ENCODE results near the gene ASPSCR1. TPM values are rescaled to one million over a fixed set of nuclear protein-coding genes. Genes with fewer than 3 reads are reported as not detected.
A peak's percentile ranks its signal among the peaks of the same experiment; 100 is the strongest.
"Not testable (repeated sequence)": the region's sequence is repeated elsewhere in the genome, so short reads cannot be mapped to it uniquely, and the experiment has no call there.

Gene ASPSCR1
- total and polyA plus RNA-seq, 10 of the 15 experiments (the other 5 are each of a cell fraction or from before 2014, with no cell fraction given): 1.5 to 48.4 (median 25.4) TPM

DNA sequence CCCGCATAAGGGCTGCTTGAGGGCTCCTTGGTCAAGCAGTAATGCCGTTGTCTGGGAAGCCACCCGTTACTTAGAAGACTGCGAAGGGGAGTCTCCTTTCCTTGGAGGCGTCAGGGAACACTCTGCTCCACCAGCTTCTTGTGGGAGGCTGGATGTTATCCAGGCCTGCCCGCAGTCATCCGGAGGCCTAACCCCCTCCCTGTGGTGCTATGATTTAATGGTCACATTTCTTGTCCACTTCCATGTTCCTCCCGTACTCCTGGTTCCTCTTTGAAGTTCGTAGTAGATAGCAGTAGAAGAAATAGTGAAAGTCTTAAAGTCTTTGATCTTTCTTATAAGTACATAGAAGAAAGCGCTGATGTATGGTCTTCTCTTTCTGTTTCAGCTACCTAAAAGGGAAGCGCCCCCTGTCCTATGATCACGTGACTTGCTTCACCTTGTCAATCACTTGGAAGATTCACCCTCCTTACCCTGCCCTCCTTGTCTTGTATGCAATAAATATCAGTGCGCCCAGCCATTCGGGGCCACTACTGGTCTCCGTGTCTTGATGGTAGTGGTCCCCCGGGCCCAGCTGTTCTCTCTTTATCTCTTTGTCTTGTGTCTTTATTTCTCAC is 61.5 kb downstream of the ASPSCR1 start:
- POLR2A ChIA-PET: not testable (repeated sequence)

More for the DNA sequence above, 61.5 kb downstream of the ASPSCR1 start:
- H3K27me3 ChIP-seq (replicated peaks in 1 of 2; ENCODE audit: control insufficient read depth in 2 of 2, insufficient read depth in 2 of 2, low read length in 1 of 2); DNase-seq (ENCODE audit: low read depth, low spot score); ATAC-seq; H3K27ac ChIP-seq (ENCODE audit: control insufficient read depth, insufficient read depth); FAIRE-seq; H3K36me3 ChIP-seq (ENCODE audit: control insufficient read depth in 2 of 2, insufficient read depth in 2 of 2, low read length in 1 of 2); H3K9ac ChIP-seq (ENCODE audit: control insufficient read depth, insufficient read depth, low read length); H3K4me3 ChIP-seq; H3K79me2 ChIP-seq (ENCODE audit: control insufficient read depth, insufficient read depth, low read length); H3K9me3 ChIP-seq (replicated peaks; ENCODE audit: control insufficient read depth, insufficient read depth, low read length); BruUV-seq (replicated peaks); H4K20me1 ChIP-seq (ENCODE audit: control insufficient read depth, insufficient read depth); H2AFZ ChIP-seq (ENCODE audit: control insufficient read depth, low read depth, low read length); H3K4me2 ChIP-seq (ENCODE audit: control insufficient read depth, insufficient read depth): not testable (repeated sequence)
- peak; percentile 97 for TF ChIP-seq RAD51 (IDR thresholded peaks at IDR 0.05)
- peak in 1 of 2 experiments; percentile 76; a peak in 2 of 4 replicates for TF ChIP-seq BHLHE40 (IDR thresholded peaks at IDR 0.05; ENCODE audit: borderline replicate concordance in 1 of 2, low read depth in 2 of 2, low read length in 1 of 2)
- TF ChIP-seq, protein P1, sequence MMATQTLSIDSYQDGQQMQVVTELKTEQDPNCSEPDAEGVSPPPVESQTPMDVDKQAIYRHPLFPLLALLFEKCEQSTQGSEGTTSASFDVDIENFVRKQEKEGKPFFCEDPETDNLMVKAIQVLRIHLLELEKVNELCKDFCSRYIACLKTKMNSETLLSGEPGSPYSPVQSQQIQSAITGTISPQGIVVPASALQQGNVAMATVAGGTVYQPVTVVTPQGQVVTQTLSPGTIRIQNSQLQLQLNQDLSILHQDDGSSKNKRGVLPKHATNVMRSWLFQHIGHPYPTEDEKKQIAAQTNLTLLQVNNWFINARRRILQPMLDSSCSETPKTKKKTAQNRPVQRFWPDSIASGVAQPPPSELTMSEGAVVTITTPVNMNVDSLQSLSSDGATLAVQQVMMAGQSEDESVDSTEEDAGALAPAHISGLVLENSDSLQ (IDR thresholded peaks at IDR 0.05): peak; percentile 85
- TF ChIP-seq, protein P2, sequence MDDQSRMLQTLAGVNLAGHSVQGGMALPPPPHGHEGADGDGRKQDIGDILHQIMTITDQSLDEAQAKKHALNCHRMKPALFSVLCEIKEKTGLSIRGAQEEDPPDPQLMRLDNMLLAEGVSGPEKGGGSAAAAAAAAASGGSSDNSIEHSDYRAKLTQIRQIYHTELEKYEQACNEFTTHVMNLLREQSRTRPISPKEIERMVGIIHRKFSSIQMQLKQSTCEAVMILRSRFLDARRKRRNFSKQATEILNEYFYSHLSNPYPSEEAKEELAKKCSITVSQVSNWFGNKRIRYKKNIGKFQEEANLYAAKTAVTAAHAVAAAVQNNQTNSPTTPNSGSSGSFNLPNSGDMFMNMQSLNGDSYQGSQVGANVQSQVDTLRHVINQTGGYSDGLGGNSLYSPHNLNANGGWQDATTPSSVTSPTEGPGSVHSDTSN (IDR thresholded peaks at IDR 0.05; ENCODE audit: insufficient replicate concordance, low read depth, low read length): peak; percentile 71
- peak; percentile 22; the same call in 1 of the 2 replicates for TF ChIP-seq SPI1 (IDR thresholded peaks at IDR 0.05; ENCODE audit: borderline replicate concordance, insufficient read depth, low read depth, low read length)
- TF ChIP-seq USF1 (IDR thresholded peaks at IDR 0.05; ENCODE audit: borderline replicate concordance, extremely low read length, insufficient read depth, low read depth, low read length): peak; percentile 25
- RAD21 ChIA-PET (ENCODE audit: unreplicated experiment): interaction anchor here (2.4 kb wide), 1 partner anchor 16 kb away, joined by 13 read pairs; the partner anchor contains the start of genes CENPX and LRRC45
- H3K4me1 ChIP-seq (ENCODE audit: control insufficient read depth, insufficient read depth, low read length): peaks cover 10% of the 10 kb centered on the region
- CTCF ChIA-PET: interaction anchor here (1.4 to 1.9 kb wide), 2 partner anchors 12 to 17 kb away, joined by 3 to 30 read pairs; partner anchors contain the start of genes CENPX and LRRC45
- 68% methylated on average over 16 of the region's 16 CpGs for WGBS (ENCODE audit: insufficient coverage, insufficient replicate concordance, low lambda C conversion rate, missing lambda C conversion rate)
- in situ Hi-C loops (cut with MboI): loop anchor here (5.0 kb wide), 1 partner anchor 118 kb away; no protein-coding TSS in a partner anchor
- SMC1A ChIA-PET (ENCODE audit: uncharacterized antibody, unreplicated experiment): interaction anchor here (0.7 to 1.4 kb wide), 2 partner anchors 43 to 71 kb away, joined by 4 to 7 read pairs; no protein-coding TSS in a partner anchor
- intact Hi-C loops (cut with micrococcal nuclease; ENCODE audit: unreplicated experiment): loop anchor here (5.0 kb wide), 1 partner anchor 58 kb away; the partner anchor contains the start of gene FASN
